ENCODE measurements around the gene ANAPC13.

The ANAPC13 gene

GRCh38 chr3:134494495-134494894, 8.7 kb upstream of the ANAPC13 start:
- Histone ChIP-seq H3K9me3 (ENCODE audit: severe bottlenecking) (no peaks in the 10 kb centered on the region), H3K27me3 (ENCODE audit: insufficient read depth, low read depth, severe bottlenecking) (no peaks in the 10 kb centered on the region), H3K4me3 (ENCODE audit: low read depth, low read length) (no peak overlapping the region), H3K27ac (no peak overlapping the region), H3K36me3 (peaks cover 18% of the 10 kb centered on the region)
- DNase-seq, result no peak
- TF ChIP-seq, protein P1, sequence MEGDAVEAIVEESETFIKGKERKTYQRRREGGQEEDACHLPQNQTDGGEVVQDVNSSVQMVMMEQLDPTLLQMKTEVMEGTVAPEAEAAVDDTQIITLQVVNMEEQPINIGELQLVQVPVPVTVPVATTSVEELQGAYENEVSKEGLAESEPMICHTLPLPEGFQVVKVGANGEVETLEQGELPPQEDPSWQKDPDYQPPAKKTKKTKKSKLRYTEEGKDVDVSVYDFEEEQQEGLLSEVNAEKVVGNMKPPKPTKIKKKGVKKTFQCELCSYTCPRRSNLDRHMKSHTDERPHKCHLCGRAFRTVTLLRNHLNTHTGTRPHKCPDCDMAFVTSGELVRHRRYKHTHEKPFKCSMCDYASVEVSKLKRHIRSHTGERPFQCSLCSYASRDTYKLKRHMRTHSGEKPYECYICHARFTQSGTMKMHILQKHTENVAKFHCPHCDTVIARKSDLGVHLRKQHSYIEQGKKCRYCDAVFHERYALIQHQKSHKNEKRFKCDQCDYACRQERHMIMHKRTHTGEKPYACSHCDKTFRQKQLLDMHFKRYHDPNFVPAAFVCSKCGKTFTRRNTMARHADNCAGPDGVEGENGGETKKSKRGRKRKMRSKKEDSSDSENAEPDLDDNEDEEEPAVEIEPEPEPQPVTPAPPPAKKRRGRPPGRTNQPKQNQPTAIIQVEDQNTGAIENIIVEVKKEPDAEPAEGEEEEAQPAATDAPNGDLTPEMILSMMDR (IDR thresholded peaks at IDR 0.05; ENCODE audit: low read depth, low read length), result no peak

- Histone ChIP-seq H3K9me3 (ENCODE audit: severe bottlenecking) (no peaks in the 10 kb centered on the region), H3K27ac (peak overlapping the region; percentile 100), H3K36me3 (peaks cover 17% of the 10 kb centered on the region), H3K27me3 (ENCODE audit: insufficient read depth, low read depth, severe bottlenecking) (no peaks in the 10 kb centered on the region), H3K4me3 (ENCODE audit: low read depth, low read length) (peak overlapping the region; percentile 75)
- TF ChIP-seq, protein P1 (IDR thresholded peaks at IDR 0.05; ENCODE audit: low read depth, low read length), result no peak
- DNase-seq, result no peak
Observed at GRCh38 chr3:134487406-134487805, 1.6 kb upstream of the ANAPC13 start.

DNA sequence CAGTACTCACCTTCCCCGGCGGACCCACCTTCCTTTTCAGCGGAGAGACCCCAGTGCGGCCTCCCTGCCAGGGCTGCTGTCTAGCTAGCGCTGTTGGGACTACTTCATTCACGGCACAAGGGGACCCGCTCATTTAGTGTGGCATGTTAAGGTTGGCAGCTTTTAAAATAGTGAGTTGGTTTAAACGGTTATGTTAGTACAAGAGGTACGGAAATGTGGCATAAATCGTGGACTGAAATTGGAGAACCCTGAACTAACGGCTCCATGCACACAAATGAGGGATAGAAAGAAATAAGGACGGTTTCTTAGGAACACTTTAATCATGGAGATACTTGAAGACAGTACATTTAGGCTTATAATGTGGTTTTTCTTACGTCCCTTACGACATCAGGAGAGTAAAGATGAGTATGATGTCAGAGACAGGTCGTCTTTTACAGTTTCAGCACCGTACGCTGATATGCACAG, 824 bp upstream of the ANAPC13 start:
- DNase-seq, result no peak
- peak overlapping the region; percentile 100 for H3K27ac ChIP-seq
- no peaks in the 10 kb centered on the region for H3K27me3 ChIP-seq (ENCODE audit: insufficient read depth, low read depth, severe bottlenecking)
- no peaks in the 10 kb centered on the region for H3K9me3 ChIP-seq (ENCODE audit: severe bottlenecking)
- H3K4me3 ChIP-seq (ENCODE audit: low read depth, low read length), result peak overlapping the region; percentile 75
- TF ChIP-seq, protein P1 (IDR thresholded peaks at IDR 0.05; ENCODE audit: low read depth, low read length), result no peak
- H3K36me3 ChIP-seq, result peaks cover 25% of the 10 kb centered on the region

DNA sequence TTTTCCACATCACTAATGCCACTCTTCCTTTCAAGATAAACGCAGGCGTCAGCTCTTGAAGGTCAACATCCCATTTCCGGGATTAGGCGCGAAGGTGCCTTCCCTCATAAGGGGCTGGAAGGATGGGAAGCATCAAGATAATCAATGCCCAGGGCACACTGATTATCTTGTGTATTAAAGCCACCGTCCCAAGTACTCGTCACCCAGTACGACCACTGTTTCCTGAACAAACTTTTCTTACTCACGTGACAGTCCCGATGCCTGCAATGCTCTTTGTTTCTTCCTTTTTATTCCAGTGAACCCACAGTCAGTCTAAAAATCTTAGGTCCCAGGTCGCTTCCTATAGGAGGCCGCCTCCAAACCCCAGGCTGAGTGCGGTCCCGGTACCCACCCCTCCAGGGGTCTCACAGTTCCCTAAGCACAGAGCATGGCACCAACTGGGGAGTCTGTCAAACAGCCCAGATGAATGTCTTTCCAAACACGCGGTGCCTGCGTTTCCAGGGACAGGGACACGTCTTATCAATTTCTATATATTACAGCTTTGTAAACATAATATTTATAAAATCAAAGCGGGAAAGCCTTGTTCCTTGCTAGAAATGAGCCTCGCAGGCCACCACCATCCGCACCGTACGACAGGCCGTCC, 589 bp downstream of the ANAPC13 start:
- peak; percentile 26 for DNase-seq
- no peaks in the 10 kb centered on the region for H3K27me3 ChIP-seq (ENCODE audit: insufficient read depth, low read depth, severe bottlenecking)
- peaks cover 39% of the 10 kb centered on the region for H3K36me3 ChIP-seq
- H3K9me3 ChIP-seq (ENCODE audit: severe bottlenecking), result no peaks in the 10 kb centered on the region
- H3K4me3 ChIP-seq (ENCODE audit: low read depth, low read length), result peak overlapping the region; percentile 75
- TF ChIP-seq, protein P1 (IDR thresholded peaks at IDR 0.05; ENCODE audit: low read depth, low read length), result no peak
- H3K27ac ChIP-seq, result peak overlapping the region; percentile 100

DNA sequence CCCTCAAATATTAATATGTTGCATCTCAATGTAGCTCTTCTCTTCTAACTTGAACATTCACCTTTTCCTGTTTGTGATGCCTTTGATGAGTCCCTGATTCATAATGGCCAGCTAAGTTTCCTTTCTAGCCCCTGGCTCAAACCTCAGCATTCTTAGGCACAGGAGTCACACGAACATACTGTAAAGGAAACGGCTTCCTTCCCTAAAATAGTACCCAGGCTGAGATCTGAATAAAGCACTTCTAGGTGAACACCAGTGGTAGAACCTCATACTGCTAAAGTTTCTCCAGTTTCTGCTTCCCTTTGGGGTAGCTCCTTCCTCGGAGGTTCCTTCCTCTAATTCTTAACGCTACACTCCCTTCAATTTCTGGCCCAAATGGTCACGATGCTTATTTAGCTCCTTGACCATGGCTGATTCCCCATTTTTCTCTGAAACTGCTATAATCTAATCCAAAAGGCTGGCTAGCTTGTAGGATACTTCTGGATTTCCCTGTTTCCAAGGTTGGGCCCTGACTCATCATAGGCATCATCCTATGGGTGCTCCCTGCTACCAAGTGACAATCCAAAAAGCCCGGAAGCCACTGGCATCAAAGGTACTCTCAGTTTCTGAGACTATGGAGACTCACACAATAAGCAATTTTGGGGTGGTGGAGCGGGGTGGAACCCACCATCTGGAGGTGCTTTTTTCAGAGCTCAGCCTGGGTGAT, 2.4 kb downstream of the ANAPC13 start:
- Histone ChIP-seq H3K9me3 (ENCODE audit: severe bottlenecking) (no peaks in the 10 kb centered on the region), H3K27me3 (ENCODE audit: insufficient read depth, low read depth, severe bottlenecking) (no peaks in the 10 kb centered on the region), H3K27ac (no peak overlapping the region), H3K36me3 (peaks cover 55% of the 10 kb centered on the region), H3K4me3 (ENCODE audit: low read depth, low read length) (no peak overlapping the region)
- DNase-seq, result no peak
- TF ChIP-seq, protein P1 (IDR thresholded peaks at IDR 0.05; ENCODE audit: low read depth, low read length), result no peak
